Activated gamma-delta T cell treated with anti-CD3 and anti-CD28 coated beads, Interleukin-2, amount 50 U/mL, for 16 hours (primary cell): ENCODE results near the gene PLXDC2.

Source experiments
- DNase-seq: peaks from one replicate; pipeline ENCODE4 v3.0.0-alpha.2; 2020; ENCODE audit warnings: low read depth

PLXDC2 gene

DNA sequence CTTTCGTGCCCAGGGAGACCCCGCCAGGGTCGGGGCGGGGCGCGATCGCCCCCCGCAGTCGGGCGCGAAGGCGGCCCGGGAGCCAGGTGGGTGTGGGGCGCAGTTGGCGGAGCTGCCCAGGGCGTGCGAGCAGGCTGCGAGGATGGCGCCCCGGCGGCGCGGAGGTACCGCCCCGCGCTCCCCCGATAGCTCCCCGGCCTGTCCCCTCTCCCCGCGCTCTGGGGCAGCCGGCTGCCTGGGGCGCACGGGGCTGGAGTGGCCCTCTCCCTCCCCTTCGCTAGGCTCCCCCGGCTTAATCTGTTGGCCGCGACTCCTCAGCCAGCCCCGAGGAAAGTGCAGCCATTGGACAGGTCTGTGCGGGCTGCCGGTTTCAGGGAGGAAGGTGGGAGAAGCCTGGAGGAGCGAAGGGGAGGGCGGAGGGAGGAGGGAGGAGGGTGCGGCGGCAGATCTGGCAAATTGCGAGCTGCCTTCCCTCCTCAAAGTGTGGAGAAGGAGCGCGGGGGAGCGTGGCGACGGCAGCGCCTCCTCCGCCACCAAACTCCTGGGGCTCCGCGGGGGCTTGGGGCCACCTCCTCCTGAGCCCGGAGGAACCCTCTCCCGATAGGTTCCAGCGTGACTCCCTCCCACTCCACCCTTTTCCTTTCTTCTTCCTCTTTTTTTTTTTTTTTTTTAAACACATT lies 361 bp upstream of the PLXDC2 start:
- DNase-seq, result no peak

DNA sequence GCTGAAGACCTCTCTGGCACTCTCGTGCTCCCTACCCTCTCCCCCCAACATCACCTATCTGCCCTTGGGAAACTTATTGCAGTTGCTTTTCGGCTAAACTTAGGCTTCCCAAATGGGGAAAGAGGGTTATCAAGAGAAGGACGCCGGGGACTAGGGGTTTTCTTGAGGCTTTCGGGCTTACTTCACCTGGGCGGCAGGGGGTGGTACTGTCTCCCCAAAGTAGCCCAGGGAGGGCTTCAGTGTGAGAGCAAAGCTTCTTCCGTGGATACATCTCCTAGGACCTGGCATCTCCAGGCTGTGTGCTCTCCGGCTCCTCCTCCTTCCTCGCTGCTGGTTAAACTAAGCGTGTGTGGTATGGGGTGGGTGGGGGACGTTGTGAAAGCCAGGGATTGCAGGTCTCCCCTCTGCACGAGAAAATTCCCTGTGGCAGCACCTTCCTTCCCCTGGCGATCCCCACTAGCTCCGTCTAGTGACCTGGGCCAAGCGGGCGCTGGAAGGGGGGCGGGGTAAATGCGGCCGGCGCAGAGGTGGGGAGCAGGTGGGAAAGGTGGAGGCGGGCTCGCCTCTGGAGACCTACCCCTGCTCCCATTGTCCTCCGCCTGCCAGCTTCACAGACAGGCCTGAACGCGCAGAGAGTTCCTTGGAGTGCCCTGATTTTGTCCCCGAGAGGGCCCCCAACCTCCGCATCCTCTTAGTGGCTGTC lies 1.1 kb downstream of the PLXDC2 start:
- DNase-seq, result no peak

DNA sequence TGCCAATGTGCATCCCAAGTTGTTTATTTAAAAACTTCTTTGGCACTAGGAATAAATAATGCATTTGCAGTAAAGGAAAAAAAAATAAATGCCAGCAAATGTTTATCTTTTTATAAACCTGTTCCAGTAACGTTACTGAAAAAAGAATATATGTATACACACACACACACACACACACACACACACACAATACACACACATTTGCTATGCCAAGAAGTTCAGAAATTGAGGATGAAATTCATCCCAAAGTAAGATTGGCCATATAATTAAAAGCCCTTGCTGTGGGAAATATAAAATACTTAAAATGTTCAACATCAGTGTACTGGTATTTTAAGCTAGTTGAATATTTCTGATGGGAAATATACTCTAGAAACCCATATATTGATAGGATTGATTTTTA lies 2.6 kb downstream of the PLXDC2 start:
- no peak for DNase-seq

DNA sequence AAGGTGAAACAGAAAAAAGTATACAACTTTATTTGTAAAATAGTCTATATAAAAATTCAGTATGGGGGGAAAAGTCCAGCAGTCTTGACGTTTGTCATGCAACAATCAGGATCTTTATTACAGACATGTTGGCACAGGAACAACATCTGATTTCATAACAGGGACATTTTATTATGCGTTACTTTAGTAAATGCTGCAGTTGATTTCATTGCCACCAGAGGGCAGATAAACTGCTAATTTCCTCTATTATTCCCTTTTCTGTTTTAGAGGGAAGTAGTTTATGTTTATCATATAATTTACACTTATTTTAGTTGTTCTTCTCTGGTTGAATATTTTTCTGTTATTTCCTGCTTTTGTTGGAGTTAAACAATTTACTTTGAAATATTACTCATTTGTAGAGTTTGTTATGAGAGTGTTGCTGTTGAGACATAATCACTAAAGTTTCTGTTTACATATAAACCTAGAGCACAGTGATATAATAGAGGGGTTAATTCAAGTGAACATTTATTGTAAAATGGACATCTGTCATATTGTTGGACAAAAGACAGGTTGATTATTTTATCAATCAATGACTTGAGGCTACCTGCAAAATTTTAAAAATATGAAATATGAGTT lies 3.3 kb downstream of the PLXDC2 start:
- DNase-seq, result no peak

DNA sequence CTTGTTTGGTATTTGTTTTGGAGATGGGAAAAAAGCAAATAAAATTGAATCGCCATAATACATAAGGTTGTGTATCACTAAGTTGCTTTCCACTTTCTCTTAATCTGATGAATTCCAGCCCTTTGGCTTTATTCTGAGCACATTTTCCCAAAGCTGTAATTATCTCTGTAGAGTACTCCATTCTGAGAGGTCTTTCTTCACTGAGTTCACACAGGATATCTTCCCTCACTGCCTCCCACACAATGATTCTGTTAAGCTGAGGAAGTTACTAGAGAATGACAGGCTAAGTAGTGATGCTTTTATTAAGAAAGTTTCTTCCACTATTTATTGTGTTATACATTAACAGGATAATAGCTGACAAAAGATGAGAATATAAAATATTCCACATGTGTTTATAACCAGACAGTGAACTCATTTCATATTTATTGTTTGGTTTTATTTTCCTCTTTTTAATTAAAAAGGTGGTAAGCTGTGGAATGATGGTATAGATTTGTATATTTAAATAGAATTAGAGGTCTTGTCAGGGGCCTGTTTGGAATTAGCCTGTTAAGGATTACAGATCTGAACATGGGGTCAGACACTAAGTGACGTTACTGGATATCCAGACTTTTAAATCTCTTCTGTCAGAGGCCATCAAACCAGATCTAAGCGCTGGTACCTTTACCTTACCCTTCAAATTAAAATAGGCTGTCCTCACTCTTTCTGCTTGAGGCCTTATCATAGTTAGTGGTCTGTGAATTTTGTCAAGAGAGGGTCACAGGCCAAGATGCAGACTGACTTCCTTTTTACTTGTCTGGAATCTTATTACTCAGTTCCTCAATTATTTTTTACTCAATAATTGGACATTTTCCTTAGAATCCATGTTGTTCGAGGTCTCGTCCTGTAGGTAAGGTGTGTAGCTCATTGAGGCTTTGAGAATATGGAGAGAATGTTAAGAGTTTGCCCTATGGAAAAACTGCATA lies 8.4 kb downstream of the PLXDC2 start:
- no peak for DNase-seq

DNA sequence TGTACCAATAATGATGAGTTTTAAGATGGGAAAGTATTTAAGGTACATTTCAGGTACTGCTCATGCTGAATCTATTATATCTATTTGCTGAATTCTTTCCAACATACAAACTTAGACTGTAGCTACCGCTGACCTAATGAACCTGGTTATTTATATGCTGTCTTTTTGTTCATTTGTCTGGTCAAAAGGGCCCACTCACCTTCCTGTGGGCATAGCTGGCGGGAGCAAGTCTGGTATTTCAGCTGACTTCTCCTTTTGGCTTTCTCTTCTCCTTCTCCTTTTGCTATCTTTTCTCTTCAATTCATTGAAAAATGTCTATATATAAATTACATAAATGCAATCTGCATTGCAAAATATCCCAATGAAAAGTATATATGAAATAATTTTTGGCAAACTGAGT lies 9.5 kb downstream of the PLXDC2 start:
- no peak for DNase-seq

DNA sequence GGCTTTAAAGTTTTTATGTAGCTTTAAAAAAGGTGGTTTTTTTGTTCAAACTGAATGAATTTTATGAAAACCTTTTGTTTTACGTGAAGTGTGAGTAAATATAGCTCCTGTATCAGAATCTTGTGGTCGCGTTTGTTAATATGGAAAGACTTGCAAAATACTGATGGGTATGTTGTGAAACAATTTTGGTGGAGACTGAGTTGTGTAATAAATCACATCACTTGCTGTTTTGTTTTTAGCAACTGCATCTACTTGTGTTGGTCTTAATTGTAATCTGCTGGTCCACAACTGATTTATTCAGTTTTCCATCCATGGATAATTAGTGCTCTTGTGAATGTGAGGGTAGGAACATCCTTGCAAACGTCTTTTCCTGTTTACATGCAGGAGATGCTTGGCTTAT lies 10.5 kb downstream of the PLXDC2 start:
- no peak for DNase-seq

DNA sequence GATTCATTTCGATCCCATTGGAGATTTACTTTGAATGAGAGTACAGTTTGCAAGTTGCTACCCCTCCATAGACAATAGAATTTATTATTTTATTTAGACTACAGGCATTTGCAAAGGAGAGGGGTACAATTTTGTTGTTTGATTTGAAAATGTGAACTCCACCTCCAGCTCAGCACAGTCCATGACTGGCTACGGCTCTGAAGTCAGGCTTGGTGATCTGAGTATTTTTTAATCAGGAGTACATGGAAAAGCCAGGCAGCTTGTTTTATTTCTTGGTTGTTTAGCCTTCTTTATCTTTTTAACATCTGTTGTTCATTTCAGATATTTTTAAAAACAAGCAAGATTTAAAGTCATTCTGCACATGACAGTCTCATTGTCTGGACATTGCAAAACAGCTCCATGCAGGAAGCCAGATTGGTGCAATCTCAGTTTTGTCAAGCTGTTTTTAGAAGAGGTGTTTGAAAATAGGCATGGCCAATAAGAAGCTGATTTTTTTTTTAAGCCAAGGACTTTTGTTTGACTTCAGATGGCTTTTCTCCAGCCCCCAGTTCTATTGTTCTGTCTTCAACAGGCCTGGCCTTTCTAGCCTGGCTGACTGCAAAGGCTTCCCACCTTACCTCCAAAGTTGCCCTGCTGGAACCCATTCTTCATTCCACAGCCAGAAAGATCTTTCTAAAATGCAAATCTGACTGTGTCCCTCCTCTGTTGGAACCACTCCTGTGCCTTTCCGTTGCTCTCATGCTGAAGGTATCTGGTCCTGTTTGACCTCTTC lies 12.2 kb downstream of the PLXDC2 start:
- no peak for DNase-seq

DNA sequence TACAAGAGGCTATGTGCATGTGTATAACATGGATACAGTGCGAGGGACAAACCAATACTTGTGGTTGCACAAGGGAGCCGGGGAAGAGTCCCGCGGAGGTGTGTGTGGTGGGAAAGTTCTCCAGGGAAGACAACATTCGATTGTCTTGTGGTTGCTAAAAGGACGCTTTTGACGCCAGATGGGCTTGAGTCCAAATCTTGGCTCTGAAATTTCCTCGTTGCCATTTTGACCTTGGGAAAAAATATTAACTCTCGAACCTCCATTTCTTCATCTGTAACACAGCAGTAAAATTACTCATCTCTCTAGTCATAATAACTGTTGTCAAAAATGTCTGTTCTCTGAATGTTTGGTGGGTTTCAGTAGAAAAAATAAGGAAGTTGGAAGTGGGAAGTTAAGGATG lies 16.5 kb downstream of the PLXDC2 start:
- DNase-seq, result no peak

DNA sequence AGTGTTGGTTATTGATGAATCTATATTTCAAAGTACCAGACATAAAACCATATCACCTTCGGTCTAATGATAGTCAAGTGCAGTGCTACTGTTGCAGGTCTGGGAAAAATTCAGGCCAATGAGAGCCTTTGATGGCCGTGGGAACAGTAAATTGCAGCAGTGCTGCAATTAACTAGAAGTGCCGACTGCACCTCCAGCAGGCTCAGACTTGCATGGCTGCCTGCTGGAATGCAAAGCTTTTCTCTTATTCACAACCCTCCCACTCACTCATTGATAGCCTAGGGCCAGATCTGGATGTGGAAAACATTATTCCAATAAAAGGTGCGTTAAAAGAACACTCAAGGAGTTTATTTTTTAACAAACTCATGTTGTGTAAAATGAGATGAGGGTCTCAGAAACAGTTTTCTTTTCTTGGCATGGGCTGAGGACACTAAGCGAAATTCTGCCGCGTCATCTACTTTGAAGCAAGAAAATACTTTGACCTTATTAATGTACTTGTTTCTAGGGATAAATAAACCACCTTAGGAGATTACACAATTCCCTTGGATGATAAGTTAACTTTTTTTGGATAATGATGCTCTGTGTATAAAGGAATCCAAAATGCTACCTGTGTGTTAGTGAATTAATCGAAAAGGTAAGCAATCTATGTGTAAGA lies 17.1 kb downstream of the PLXDC2 start:
- DNase-seq, result no peak

DNA sequence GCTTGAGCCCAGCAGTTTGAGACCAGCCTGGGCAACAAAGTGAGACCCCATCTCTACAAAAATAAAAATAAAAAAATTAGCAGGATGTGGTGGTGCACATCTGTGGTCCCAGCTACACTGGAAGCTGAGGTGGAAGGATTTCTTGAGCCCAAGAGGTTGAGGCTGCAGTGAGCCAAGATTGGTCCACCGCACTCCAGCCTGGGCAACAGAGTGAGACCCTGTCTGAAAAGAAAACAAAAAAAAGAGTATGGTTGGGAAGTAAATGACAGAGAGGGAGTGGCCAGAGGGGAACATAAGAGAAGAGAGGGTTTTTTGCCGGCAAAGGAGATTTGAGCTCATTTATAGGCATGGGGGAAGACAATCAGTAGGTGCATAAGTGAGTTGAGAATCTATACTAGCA lies 19.7 kb downstream of the PLXDC2 start:
- no peak for DNase-seq

DNA sequence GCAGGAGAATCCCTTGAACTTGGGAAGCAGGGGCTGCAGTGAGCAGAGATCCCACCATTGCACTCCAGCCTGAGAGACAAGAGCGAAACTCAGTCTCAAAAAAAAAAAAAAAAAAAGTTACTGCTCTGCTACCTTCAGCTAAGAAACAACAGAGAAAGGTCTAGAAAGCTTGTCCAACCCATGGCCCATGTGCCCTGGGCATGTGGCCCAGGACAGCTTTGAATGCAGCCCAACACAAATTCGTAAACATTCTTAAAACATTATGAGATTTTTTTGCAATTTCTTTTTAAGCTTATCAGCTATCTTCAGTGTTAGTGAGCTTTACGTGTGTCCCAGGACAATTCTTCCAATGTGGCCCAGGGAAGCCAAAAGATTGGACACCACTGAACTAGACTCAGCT lies 22.9 kb downstream of the PLXDC2 start:
- no peak for DNase-seq

DNA sequence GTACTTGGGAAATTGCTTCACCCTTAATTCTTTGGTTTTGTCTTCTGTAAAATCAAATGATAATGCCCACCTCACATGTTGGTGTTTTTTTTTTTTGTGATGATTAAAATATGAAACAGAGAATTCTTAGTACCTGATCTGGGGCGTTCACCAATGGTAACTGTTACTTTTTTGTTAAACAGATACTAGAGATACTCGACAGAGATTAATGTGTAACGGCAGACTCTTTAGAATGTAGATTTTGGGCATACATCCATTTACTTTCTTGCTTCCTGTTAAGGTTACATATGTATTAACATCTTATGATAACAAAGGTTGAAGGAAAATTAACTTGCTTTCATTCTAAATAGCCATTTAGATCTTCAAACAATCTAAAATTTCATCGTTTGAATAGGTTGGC lies 23.3 kb downstream of the PLXDC2 start:
- no peak for DNase-seq

DNA sequence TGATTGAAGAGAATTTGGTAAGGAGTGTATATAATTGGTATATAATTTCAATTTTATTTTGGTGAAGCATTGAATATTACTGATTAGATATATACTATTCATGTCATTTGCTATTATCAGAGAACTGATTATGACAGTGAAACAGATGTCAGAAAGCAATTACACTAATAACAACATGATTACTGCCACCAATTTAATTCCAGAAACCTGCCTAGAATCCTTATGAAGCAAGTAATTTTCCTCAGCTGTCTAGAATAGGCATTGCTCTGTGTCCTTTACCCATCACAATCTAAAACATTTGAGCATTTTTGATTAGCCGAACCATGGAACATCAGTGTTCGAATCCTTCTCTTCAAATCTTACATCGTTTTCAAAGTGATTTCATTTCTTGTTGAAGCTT lies 24.5 kb downstream of the PLXDC2 start:
- DNase-seq, result no peak

DNA sequence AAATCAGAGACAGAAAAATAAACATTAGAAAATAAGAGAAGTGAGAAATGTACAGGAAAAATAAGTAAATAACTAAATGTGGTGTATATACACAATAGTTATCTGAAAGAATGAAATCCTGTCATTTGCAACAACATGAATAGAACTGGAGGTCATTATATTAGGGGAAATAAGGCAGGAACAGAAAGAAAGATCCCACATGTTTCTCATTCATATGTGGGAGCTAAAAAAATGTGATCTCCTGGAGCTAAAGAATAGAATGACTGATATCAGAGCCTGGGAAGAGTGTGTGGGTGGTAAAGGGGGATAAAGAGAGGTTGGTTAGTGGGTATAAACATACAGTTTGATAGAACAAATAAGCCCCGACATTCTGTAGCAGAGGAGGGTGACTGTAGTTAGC lies 27.3 kb downstream of the PLXDC2 start:
- no peak for DNase-seq

DNA sequence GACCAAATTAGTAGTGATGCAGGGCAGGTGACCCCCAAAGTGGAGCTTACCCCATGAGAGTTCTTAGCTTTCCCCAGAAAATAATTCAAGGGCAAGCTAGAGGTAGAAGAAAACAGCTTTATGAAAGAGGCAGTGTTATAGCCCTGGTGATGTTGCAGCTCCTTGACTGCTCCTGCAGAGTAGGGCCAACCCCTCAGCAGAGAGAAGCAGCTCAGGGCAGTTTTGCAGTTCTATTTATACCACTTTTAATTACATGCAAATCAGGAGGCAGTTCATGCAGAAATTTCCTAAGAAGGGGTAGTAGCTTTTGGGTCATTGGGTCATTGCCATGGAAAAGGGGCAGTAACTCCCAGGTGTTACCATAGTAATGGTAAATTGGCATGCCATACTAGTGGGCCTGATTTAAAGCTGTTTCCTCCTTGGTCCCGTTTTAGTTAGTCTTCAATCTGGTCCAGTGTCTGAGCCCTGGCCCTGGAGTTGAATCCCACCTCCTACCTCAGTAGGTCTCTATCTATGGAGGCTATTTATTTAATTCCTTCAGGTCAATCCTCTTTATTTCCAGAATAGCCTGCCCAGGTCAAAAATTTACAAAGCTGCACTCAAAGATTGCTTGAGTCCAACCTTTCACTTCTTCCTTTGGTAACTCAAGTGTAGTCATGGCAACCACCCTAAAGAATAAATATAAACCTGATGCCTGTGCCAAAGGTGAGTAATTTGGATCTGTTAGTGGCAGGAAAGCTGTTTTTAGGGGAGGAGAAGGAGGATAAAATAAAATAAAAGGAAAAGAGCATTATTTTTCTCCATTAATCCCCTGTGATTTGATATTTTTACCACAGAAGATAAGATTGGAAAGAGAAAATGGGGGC lies 29.5 kb downstream of the PLXDC2 start:
- no peak for DNase-seq

DNA sequence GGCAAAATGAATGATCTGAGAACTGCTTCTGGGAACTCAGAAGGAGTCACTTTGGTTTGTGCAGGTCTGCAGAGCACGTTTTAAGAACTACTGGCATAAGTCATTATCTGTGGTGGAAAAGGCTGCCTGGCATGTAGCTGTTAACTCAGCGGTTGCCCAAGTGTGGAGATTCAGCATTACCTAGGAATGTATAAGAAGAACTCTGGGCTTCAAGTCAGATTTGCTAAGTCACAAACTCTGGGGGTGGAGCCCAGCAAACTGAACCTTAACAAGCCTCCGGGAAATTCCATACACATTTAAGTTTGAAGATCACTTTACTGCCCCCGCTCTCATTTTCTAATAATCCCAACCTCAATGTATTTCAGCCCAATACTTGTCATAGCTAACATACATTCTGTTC lies 31.1 kb downstream of the PLXDC2 start:
- DNase-seq, result no peak

DNA sequence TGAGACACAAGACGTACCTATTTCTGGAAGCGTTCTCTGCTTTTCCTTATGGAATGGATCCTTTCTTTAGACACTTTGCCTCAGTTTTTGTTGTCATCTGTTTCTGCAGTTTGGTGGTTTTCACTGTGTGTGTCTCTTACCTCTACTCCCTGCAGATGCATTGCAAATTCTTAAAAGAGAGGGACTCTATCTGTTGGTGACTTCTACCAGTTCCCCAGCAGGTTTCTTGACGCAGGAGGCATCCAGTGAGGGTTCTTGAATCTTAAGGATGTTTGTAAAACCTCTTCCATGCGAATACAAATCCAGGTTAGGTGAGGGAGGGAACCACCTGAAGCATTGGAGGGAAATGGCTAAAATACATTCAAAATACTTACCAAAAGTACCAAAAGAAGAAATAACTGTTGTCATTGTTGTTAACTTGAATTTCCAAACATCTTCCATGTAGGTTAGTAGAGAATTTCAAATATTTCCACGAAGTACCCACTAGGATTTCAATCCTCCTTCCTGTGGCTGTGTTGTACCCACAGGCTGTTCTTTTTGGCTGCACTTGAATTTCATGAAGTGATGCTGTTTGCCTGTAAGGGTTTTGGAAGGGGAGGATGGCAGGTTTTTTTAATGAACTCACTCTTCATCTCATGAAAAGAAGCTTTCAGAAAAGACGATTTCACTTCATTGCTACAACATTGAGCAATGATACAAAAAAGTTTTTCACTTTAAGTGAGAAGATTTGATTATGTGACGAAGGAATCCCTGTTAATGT lies 32.2 kb downstream of the PLXDC2 start:
- no peak for DNase-seq

DNA sequence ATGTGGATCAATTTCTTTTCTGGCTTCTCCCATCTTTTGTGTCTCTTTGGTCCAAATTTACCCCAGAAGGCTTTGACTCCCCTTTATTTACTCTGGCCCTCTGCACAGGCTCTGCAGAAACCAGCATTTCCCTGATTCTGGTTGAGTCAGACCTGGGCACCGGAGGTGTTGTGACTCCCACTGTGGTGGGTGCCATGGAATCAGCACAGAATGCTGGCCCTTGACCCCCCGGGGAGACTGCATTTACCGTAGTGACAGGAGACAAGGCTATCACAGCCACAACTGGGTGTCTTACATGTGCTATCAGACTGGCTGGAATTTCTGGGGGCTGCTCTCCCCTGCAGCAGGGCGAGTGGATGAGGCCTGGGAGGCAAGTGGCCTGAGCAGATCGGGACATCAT lies 37.6 kb downstream of the PLXDC2 start:
- no peak for DNase-seq
